Amniotic stem cell (primary cell): ENCODE data around the gene POPDC2.
"Not testable (repeated sequence)": the region's sequence is repeated elsewhere in the genome, so short reads cannot be mapped to it uniquely, and the experiment has no call there.

Experiments used
- DNase-seq: peaks from one replicate; lab custom pipeline; 2025; lab: John Stamatoyannopoulos, UW

POPDC2 gene

GRCh38 chr3:119660474-119661440, at the start of gene POPDC2:
TSS of gene POPDC2 (minus strand) at chr3:119660589. CDS start at chr3:119660423, 166 bp downstream.
- DNase-seq = no peak

GRCh38 chr3:119703820-119704531, 43.6 kb upstream of the POPDC2 start:
- DNase-seq = no peak

GRCh38 chr3:119702530-119703527, 42.4 kb upstream of the POPDC2 start, which contains the start of gene CFAP91:
TSS of gene CFAP91 (plus strand) at chr3:119703022. CDS start at chr3:119703099, 77 bp downstream.
- DNase-seq = peak; percentile 55

GRCh38 chr3:119700920-119701734, 40.7 kb upstream of the POPDC2 start:
- DNase-seq = no peak

- DNase-seq = no peak
These were observed 40.0 kb upstream of the POPDC2 start for GRCh38 chr3:119700269-119700919.

GRCh38 chr3:119697394-119697793, 37.0 kb upstream of the POPDC2 start:
- DNase-seq = no peak

GRCh38 chr3:119695480-119695879, 35.1 kb upstream of the POPDC2 start:
- DNase-seq = no peak

- no peak for DNase-seq
These were observed 29.8 kb upstream of the POPDC2 start for GRCh38 chr3:119690043-119690656.

GRCh38 chr3:119683421-119683820, 23.0 kb upstream of the POPDC2 start:
- DNase-seq = no peak

GRCh38 chr3:119681279-119681678, 20.9 kb upstream of the POPDC2 start:
- no peak for DNase-seq

- no peak for DNase-seq
These were observed 19.5 kb upstream of the POPDC2 start for GRCh38 chr3:119679874-119680273.

- not testable (repeated sequence) for DNase-seq
These were observed 17.8 kb upstream of the POPDC2 start for GRCh38 chr3:119678209-119678608.

GRCh38 chr3:119677641-119677934, 17.2 kb upstream of the POPDC2 start:
- DNase-seq = no peak

GRCh38 chr3:119676771-119677640, 16.6 kb upstream of the POPDC2 start, which contains the start of gene COX17:
TSS of gene COX17 (minus strand) at chr3:119677406. CDS start at chr3:119677310, 96 bp downstream.
- DNase-seq = peak; percentile 77

- DNase-seq = no peak
These were observed 15.6 kb upstream of the POPDC2 start for GRCh38 chr3:119676020-119676419.

GRCh38 chr3:119675188-119675874, 14.9 kb upstream of the POPDC2 start:
- DNase-seq = no peak

- DNase-seq = no peak
These were observed 13.5 kb upstream of the POPDC2 start for GRCh38 chr3:119673875-119674274.

GRCh38 chr3:119672776-119673175, 12.4 kb upstream of the POPDC2 start:
- no peak for DNase-seq
